Bronchial smooth muscle cell (primary cell): Measurements from ENCODE around the gene TMEM100. TPM values are rescaled to one million over a fixed set of nuclear protein-coding genes. Genes with fewer than 3 reads are reported as not detected.

ENCODE experiments used
- total RNA-seq: library from RNA; depleted of rRNA; stranded (reverse); fragments of >200 nt; gene quantifications from 2 replicates; pipeline ENCODE4 v1.2.1, GENCODE V29; 2014

The TMEM100 gene
- 0.09 and 2.8 TPM in 2 replicates for total RNA-seq

GRCh38 chr17:55722742-55723487, at the start of gene TMEM100:
TMEM100 (minus strand) TSS chr17:55722864; CDS start chr17:55721070, 1,794 bp downstream.

GRCh38 chr17:55750750-55751657, 28.3 kb upstream of the TMEM100 start, which contains the start of gene PCTP:
PCTP (plus strand) TSS chr17:55751051; CDS start chr17:55751104, 53 bp downstream.

Other genes starting within 250 kb of the TMEM100 start
- gene SMIM36, start 211.4 kb downstream of the TMEM100 start, total RNA-seq, result not detected in 2 replicates
- 12.3 and 16.7 TPM in 2 replicates for gene PCTP, start 28.2 kb upstream of the TMEM100 start, total RNA-seq